ENCODE measurements around the gene VWA5B2.

DNA sequence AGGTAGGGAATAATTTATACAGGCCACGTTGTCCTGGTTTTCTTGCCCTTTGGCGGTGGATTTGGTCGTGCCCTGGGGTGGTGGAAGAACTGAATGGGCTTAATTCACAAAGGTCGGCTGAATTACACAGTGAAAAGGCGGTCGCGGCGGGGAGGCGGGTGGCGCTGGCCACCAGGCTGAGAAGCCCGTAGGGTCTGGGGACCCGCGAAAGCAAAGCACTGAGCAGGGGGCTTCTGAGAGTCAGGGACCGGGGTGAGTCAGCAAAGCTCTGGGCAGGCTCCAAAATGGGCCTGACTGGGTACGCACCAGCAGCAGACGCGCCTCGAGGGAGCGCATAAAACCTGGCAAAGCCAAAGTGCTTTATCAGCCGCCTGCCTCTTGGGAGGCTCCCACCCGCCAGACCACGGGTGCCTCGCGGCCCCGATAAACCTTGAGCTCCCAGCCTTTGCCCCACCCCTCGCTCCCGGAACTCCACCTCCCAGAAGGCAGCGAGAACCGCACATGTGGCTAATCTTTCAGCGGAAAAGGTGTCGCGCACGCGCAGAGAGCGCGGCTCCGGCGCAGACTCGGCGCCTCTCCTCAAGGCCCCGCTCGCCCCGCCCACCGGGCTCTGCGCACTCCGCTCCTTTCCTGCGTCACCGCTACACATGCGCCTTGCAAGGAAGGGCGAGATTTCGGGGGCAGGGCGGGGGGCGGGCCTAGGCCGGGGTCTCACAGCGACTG, 43.8 kb upstream of the VWA5B2 start:
- TF ChIP-seq RAD21 (CRISPR knock-in tag; conservative IDR thresholded peaks at IDR 0.05 in 1 of 2, IDR thresholded peaks at IDR 0.05 in 1 of 2) = peak in 1 of 2 experiments; percentile 36; a peak in 1 of 4 replicates
- TF ChIP-seq, protein P1, sequence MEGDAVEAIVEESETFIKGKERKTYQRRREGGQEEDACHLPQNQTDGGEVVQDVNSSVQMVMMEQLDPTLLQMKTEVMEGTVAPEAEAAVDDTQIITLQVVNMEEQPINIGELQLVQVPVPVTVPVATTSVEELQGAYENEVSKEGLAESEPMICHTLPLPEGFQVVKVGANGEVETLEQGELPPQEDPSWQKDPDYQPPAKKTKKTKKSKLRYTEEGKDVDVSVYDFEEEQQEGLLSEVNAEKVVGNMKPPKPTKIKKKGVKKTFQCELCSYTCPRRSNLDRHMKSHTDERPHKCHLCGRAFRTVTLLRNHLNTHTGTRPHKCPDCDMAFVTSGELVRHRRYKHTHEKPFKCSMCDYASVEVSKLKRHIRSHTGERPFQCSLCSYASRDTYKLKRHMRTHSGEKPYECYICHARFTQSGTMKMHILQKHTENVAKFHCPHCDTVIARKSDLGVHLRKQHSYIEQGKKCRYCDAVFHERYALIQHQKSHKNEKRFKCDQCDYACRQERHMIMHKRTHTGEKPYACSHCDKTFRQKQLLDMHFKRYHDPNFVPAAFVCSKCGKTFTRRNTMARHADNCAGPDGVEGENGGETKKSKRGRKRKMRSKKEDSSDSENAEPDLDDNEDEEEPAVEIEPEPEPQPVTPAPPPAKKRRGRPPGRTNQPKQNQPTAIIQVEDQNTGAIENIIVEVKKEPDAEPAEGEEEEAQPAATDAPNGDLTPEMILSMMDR (IDR thresholded peaks at IDR 0.05 in 2 of 3, conservative IDR thresholded peaks at IDR 0.05 in 1 of 3; ENCODE audit: insufficient read depth in 2 of 3, low read depth in 1 of 3, low read length in 3 of 3) = 0 out of 6 replicates have a peak, but pooled peaks of 1 of the 3 experiments have one; percentile 0

Measured in K562 (cell line).